SK-N-MC (cell line): Measurements from ENCODE around the gene MRTFA.

Experiments used
- EZH2 ChIP-seq: fragments of 200-600 bp; sonication (generic); IDR thresholded peaks from one replicate; pipeline ENCODE4 v1.6.1; 2017; ENCODE audit warnings: antibody characterized with exemption
- POLR2AphosphoS5 ChIP-seq: IDR thresholded peaks from 2 replicates; pipeline ENCODE4 v1.6.1; 2012; ENCODE audit warnings: mild to moderate bottlenecking, low read depth, low read length, borderline replicate concordance

GRCh38 chr22:40671369-40671768, 34.9 kb upstream of the MRTFA start:
- TF ChIP-seq EZH2, result no peak
- no peak for TF ChIP-seq POLR2AphosphoS5
